GM21515 (cell line): Measurements from ENCODE around the gene L3MBTL1.

Experiments used
- ATAC-seq: cut with Tn5 transposase; IDR thresholded peaks from one replicate; pipeline ENCODE4 v1.9.1; 2021; ENCODE audit not compliant: unreplicated experiment

Gene L3MBTL1

DNA sequence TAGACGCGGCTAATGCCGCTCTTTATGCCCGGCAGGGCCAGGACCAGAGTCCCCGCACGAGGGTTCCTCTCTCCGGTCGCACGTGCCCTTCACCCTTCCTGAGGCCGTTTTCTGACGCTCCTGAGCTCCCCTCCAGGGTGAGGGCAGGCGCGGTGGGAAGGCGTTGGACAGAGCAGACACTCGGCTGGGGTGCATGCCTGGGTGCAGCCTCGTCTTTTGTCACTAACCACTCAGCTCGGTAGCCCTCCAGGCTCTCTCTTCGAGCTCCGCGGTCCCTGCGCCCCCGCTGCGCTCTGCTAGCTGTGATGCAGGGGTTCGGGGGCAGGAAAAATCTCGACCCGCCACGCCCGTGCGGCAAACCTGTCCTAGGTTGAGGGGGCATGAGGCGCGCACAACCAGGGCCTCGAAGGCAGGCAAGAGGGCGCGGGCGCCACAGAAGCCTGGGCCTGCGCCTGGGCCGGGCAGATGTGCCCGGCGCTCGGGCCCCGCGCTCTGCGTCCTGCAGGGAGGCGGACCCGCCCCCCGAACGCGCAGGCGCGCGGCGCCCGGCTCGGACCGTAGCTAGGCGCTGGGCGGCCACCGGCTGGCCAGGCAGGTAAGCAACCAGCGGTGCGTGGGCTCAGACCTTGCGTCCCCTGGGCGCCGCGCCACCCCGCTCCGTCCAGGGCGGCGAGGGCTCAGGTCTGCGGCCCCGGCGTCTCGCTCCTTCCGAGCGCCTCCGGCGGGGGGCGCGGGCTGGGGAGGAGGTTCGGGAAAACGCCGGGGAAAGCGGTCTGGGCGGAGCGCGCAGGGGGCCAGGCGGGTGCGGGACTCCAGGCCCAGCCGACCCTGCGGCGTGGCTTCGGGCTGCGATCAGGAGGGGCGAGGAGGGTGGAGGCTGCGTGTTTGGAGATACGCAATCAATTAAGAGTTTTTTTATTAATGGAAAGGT lies at the start of gene L3MBTL1:
Gene L3MBTL1 (plus strand): TSS at position 548 of the 931 bp plus-strand sequence. CDS start 5,807 bp downstream, outside the sequence.
- no peak for ATAC-seq

DNA sequence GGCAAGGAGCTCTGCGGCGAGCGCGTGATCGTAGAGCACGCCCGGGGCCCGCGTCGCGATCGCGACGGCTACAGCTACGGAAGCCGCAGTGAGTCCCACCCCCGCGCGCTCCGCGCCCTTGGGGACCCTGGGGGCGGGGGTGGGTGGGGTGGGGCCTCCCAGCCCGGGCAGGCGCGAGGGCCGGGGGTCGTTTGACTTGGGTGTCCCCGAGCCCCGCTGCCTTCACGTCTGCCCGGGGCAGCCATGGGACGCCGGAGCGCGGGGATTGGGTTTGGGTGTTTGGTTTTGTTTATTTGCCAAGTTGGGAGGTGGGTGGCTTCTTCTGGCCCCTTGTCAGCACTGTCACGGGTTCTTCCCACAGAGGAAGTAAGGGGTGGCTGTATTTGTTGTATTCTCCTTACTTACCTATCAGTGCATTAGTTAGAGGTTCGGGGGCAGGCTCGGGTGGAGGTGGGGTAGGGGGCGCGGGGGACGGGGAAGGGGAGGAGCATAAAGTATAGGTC lies 49.0 kb upstream of the L3MBTL1 start:
- no peak for ATAC-seq

DNA sequence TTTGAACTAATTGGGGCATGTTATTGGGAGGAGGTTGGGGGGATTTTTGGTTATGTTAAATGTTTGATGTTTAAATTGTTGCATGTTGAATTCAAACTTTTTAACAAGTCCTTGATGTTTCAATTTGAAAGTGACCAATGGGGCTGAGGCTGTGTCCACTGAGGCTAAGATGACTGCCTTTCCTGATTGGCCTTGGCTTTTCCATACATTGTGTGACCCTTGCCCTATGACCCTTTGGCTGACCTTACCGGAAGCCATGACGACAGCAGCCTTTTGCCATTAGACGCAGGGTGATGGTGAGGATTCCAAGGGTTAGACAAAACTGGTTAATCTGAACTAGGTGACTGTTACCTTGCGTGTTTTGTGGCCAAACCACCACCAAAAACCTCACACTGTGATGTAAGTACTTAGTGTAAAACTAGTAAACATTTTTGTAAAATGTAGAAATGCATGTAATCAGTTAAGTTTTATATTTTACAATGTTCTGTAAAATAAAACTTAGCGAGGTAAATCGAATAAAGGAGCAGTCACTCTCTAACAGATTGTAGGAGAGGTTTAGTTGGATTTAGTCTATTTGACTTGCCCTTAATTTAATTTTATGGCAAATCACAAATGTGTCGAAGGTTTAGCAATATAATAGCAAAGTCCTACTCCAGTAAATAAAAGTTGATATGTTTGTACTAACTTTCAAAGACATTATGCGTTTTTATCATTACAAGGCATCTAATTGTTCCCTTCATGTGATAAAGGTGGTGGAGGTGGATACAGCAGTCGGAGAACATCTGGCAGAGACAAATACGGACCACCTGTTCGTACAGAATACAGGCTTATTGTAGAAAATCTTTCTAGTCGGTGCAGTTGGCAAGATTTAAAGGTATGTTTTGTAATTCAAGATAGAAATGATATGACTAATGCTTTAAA lies 48.2 kb upstream of the L3MBTL1 start:
- no peak for ATAC-seq

DNA sequence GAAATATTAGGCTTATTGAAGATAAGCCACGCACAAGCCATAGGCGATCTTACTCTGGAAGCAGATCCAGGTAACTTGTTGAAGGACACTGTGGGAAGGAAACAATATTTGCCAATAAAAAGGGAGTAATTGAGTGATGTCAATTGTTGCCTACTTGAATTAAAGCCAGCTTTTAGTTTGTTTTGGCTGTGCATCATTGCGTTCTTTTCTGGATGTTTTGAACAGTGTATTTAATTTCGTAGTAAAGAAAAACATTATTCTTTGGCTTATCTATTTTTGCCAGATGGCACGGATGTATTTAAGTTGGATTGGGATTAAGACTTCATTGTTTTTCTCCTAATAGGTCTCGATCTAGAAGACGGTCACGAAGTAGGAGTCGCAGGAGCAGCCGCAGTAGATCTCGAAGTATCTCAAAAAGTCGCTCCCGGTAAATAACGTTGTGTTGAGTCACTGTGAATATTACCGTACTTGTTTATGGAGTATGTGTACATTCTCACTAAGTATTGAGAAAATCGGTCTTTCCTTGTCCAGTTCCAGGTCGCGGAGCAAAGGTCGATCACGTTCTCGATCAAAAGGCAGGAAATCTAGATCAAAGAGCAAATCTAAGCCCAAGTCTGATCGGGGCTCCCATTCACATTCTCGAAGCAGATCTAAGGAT lies 47.2 kb upstream of the L3MBTL1 start:
- ATAC-seq, result no peak

DNA sequence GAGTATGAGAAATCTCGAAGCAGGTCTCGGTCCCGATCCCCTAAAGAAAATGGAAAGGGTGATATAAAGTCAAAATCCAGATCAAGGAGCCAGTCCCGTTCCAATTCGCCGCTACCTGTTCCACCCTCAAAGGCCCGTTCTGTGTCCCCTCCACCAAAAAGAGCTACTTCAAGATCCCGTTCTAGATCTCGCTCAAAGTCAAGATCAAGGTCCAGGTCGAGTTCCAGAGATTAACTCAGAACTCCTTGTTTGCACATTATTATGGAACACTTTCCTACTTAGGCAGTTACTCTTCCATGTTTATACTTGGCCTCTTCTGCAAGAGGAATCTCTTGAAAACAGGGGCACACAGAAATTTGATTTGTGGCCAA lies 46.7 kb upstream of the L3MBTL1 start:
- ATAC-seq, result no peak

DNA sequence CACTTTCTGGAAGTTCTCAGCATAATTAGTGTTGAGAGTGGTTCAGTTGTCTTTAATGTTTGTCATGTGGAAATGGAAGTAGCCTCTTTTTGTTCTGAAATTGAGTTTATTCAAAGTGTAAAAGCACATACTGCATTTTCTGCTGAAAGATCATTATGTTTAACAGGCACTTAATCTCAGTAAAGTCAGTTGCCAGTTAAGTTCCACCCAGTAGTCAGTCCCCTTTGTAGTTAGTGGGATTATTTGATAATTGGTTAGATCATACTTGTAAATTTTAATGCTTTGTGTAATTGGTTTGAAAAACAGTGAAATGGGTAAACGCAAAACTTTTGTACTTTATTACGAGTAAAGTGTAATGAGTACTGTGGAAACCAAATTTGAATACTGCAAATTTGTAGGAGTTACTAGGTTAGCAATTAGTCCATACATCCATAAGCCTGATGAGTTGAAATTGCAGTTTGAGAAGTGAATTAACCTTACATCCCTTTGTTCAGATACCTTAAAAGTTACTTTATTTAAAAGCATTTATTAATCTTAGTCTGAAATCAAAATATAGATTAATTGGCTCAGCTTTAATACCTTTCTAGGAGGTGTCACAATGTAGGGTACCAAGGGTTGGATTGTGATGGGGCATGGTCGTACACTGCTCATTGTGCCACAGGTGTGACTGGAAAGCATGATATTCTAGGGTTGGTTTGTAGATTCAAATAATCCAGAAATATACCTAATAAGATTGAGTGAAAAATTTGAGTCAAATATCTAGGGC lies 45.4 kb upstream of the L3MBTL1 start:
- ATAC-seq, result no peak

DNA sequence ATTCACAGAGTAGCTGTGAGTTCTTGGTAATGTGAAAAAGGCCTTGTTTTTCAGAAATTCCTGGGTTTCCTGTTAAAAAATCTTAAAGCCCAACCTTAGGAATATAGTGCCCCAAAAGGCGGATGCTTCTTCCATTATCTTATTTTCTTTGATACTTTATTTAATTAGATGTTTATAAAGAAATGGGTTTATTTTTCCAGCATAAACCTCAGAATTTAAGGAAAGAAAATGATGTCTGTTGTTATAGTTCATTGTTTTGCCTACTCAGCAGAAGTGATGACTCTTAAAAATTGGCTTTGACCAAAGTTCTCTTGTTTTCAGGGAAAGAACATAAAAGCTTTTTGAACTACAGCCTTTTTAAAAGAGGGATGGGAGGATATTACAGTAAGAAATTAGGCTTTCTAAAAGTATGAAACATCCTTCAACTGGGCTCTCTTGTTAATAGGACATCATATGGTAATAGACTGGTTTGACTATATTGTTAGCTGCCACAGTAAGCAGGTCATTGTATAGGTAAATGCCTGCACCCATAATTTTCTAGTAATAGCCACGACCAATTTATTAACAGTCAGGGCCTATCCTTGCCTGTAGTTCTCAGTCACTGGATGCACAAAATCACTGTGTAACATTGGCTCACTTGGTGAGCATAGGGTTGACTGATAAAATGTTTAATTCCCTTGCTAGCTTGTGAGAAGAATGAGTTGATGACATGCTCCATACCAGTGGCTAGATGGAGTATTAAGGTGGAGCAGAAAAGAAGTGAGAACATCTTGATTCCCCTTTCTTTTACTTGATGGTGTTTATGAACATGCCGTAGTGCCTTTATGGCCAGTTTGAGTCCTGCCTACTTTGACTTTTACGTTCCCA lies 44.6 kb upstream of the L3MBTL1 start:
- no peak for ATAC-seq

DNA sequence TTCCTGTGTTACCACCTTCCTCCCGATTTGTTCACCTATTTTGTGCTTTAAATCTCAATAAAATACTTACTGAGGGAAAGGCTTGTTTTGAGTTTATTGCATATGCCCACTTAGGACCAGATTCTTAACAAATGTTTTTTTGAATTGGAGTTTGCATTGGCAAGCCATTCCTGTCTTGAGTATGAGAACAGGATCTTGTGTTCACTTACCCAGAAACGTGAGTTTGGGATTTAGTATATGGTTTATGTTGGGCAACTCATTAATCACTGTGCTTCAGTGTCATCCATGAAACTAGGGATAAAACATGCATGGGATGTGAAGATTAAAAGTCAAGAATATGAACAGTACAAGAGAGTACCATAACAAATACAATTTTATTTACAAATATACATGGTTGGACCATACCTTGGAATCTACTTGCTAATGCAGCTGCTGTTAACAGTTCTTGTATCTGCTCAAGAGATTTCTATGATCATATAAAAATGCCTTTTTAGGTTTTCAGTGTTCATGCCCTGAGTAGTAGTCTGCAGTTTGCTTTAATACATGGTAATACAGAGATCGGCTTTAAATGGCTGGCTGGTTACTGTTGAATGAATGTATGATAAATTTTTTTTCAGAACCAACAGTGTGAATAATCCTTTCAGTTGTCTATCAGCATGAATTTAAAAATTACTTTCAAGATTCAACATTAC lies 43.8 kb upstream of the L3MBTL1 start:
- no peak for ATAC-seq

DNA sequence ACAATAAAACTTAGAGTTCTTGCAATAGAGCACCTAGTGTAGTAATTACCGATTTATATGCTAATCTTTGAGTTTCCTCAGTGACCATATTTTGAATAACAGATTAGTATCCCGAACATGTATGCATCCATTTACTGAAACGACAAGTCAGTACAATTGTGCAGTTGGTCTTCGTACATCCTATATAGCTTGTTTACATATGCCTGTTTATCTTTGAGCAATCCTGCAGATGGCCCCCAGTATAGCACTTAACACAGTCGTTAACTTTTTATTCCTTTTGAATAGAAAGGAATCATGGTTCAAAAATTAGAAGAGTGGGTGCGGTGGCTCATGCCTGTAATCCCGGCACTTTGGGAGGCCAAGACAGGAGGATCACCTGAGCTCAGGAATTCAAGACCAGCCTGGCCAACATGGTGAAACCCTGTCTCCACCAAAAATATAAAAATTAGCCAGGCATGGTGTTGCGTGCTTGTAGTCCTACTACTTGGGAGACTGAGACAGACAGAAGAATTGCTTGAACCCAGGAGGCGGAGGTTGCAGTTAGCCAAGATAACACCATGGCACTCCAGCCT lies 43.2 kb upstream of the L3MBTL1 start:
- ATAC-seq, result no peak

DNA sequence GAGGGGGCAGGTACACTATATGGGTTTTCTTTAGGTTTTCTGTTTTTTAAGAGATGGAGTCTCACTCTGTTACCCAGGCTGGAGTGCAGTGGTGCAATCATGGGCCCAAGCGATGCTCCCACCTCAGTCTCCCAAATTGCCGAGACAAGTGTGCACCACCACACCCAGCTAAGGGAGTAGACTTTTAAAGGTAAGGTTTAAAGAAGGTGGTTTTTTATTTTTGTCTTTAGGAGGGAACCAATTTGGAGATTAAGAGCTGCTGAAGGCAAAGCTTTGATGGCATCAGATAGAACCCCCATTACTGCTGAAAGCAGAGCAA lies 41.9 kb upstream of the L3MBTL1 start:
- no peak for ATAC-seq

DNA sequence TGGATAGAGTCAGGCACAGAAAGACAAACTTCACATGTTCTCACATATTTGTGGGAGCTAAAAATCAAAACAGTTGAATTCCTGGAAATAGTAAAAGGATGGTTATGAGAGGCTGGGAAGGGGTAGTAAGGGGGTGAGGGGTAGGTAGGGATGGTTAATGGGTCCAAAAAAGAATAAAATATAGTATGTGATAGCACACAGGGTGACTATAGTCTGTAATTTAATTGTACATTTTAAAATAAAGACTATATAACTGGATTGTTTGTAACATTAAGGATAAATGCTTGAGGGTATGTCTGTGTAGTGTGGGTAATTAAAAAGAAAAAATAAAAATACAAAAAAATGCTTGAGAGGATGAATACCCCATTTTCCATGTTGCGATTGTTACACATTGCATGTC lies 39.9 kb upstream of the L3MBTL1 start:
- no peak for ATAC-seq

DNA sequence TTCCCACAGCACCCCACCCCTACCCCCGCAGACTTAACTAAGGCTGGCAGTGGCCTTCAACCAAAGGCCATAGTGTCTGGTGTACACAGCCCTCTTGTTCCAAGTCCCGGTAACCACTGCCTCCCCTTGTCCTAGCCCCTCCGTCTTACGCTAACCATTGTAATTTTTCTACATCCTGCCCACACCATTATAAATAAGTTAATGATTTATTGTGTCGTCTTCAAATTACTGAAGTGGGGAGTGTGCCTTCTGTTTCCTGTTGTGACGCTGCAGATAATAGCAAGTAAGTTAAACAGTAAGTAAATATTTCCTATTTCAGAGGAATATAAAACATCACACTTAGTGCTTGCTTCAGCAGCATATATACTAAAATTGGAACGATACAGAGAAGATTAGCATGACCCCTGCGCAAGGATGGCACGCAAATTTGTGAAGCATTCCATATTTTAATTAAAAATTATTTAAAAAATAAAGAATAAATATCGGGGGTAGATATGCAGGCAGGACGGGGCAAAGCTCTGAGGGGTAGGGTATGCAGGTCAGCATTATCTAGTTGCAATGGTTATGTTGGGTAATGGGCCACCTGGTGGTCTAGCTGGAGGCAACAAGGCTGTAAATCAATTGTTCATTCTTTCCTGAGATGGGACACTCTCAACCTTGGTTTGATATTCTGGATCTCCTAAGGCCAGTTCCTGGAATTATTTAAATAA lies 34.7 kb upstream of the L3MBTL1 start:
- no peak for ATAC-seq

DNA sequence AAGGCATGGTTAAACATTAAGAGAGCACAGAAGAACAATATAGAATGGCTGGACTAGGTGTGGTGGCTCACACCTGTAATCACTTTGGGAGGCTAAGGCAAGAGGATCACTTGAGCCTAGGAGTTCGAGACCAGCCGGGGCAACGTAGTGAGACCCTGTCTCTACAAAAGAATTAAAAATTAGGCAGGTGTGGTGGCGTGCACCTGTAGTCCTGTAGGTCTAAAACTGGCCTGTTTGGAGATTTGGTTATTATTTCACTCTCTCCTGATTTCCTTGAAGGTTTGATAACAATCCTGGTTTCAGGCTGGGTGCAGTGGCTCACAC lies 34.2 kb upstream of the L3MBTL1 start:
- no peak for ATAC-seq

DNA sequence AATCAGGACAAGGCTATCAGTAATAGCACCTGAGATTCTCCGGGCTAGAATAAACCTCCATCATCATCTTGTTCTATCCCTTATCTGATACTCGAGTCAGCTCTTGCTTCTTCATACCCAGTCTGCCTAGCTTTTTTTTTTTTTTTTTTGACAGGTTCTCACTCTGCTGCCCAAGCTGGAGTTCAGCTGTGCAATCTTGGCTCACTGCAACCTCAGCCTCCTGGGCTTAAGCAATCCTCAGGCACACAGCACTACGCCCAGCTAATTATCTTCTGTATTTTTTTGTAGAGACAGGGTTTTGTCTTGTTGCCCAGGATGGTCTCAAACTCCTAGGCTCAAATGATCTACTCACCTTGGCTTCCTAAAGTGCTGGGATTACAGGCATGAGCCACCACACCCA lies 30.3 kb upstream of the L3MBTL1 start:
- no peak for ATAC-seq

DNA sequence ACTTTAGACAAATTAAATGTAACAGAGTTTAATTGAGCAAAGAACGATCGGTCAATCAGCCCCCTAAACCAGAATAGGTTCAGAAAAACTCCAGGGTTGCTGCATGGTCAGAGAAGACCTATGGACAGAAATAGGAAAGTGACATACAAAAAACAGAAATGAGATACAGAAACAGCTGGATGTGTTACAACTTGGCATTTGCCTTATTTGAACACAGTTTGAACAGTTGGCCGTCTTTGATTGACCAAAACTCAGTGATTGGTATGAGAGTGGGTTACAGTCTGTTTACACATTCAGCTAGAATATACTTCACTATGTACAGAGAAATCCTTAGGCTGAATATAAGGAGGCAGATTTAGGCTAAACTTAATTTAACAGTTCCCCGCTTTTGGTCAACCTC lies 29.9 kb upstream of the L3MBTL1 start:
- no peak for ATAC-seq

DNA sequence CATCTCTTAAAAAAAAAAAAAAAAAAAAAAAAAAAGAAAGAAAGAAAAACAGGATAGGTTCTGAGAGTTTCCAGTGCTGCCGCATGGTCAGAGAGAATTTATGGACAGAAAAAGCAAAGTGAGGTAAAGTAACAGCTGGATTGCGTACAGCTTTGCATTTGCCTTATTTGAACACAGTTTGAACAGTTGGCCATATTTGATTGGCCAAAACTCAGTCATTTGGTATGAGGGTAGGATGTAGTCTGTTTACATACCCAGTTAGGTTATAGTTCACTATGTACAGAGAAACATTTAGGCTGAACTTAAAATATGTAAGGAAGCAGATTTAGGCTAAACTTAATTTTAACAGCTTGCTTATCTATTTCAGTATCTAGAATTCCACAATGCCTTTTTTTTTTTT lies 17.5 kb upstream of the L3MBTL1 start:
- ATAC-seq, result no peak

DNA sequence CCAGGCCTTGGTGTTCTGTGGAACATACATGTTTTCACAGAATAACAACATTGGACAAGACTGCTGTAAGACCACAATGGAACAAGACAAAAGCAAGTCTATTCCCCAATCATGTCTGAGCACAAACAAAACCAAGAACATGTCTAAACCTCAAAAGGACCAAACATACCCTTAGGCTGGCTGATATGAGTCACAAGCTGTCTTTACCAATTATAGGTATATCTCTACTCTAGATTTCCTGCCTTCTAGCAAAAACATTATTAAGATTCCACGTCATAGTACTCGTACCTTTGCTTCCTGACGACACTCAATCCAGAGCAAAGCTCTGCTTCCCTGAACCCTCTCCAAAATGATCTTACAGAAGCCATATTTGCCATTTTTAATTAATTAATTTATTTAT lies 15.4 kb upstream of the L3MBTL1 start:
- no peak for ATAC-seq

DNA sequence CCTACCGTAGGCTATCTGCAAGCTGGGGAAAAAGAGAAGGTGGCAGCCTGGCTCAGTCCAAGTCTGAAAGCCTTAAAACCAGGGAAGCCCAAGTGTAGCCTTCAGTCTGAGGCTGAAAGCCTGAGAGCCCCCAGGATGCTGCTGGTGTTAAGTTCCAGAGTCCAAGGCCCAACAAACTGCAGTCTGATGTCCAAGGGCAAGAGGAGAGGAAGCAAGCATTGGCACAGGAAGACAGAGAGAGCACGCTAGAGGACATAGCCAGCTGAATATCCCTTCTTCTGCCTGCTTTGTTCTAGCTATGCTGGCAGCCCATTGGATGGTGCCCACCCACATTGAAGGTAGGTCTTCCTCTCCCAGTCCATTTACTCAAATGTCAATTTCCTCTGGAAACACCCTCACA lies 12.1 kb upstream of the L3MBTL1 start:
- ATAC-seq, result no peak
